Measurements from ENCODE around the gene TMEM263. TPM values are rescaled to one million over a fixed set of nuclear protein-coding genes. Genes with fewer than 3 reads are reported as not detected.

The TMEM263 gene
- total and polyA plus RNA-seq, 9 of the 15 experiments (the other 6 are each of a cell fraction or from before 2014, with no cell fraction given): 12.6 to 36.7 (median 24.4) TPM

DNA sequence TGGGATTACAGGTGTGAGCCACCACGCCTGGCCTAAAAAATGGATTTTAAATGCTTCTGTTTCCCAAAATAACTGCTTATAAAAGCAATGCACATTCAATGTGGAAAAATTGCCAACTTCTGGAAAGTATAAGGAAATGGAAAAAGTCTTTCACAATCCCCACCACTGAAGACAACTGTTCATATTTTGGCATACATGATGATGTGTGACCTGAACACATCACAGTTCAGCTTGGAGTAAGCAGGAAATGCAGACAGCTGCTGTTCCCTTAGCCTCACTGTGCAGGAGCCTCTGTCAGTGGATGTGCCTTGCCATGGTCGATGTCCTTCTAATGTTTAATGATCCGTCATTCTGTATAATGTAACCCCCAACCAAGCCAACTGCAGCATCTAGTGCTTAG lies 26.1 kb downstream of the TMEM263 start:
- intact Hi-C loops (cut with micrococcal nuclease): no loop called here
- POLR2A ChIA-PET: interaction anchor here (0.9 to 5.5 kb wide), 5 partner anchors 9 to 26 kb away, joined by 3 to 28 read pairs (median 4); partner anchors contain the start of gene TMEM263

More for the DNA sequence above, 26.1 kb downstream of the TMEM263 start:
- DNase-seq (ENCODE audit: extremely low read depth in 1 of 4, low spot score in 3 of 4) (no peak), FAIRE-seq (no peak), ATAC-seq (no peak)
- peaks cover 47% of the 10 kb centered on the region for H3K36me3 ChIP-seq (ENCODE audit: control insufficient read depth, insufficient read depth, low read length)
- peaks cover 38% of the 10 kb centered on the region for H3K79me2 ChIP-seq (ENCODE audit: control insufficient read depth, insufficient read depth, low read length)
- 92% methylated on average over 3 of the region's 3 CpGs for WGBS (ENCODE audit: insufficient coverage, low coverage, missing lambda C conversion rate)
- no peaks in the 10 kb centered on the region for H3K27me3 ChIP-seq (ENCODE audit: control insufficient read depth in 2 of 2, insufficient read depth in 2 of 2, low read length in 2 of 2)
- no TSS peak for BruUV-seq (replicated peaks)
- in situ Hi-C loops (cut with MboI): no loop called here
- no peaks in the 10 kb centered on the region for H3K9me1 ChIP-seq (ENCODE audit: control insufficient read depth, insufficient read depth, low read length)
- H3K9me3 ChIP-seq (replicated peaks; ENCODE audit: control insufficient read depth, insufficient read depth, low read depth, low read length): peaks cover 5% of the 10 kb centered on the region; the same call in 1 of the 2 replicates
- no peaks in the 10 kb centered on the region for H4K20me1 ChIP-seq (replicated peaks; ENCODE audit: control insufficient read depth, insufficient read depth, low read length)
- H3K27ac ChIP-seq (ENCODE audit: extremely low read depth, low read depth, low read length): no peak overlapping the region
- no peak overlapping the region for H3K4me2 ChIP-seq (ENCODE audit: insufficient read depth, low read length)
- H3K4me3 ChIP-seq: no peak overlapping the region
- TF ChIP-seq SAFB2 (IDR thresholded peaks at IDR 0.05; ENCODE audit: borderline replicate concordance, low read depth, low read length, severe bottlenecking): no peak
- TF ChIP-seq ZNF354B (CRISPR knock-in tag; IDR thresholded peaks at IDR 0.05): no peak
- TF ChIP-seq, protein P1, sequence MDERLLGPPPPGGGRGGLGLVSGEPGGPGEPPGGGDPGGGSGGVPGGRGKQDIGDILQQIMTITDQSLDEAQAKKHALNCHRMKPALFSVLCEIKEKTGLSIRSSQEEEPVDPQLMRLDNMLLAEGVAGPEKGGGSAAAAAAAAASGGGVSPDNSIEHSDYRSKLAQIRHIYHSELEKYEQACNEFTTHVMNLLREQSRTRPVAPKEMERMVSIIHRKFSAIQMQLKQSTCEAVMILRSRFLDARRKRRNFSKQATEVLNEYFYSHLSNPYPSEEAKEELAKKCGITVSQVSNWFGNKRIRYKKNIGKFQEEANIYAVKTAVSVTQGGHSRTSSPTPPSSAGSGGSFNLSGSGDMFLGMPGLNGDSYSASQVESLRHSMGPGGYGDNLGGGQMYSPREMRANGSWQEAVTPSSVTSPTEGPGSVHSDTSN (CRISPR knock-in tag; IDR thresholded peaks at IDR 0.05; ENCODE audit: low read depth): no peak
- TF ChIP-seq, protein P1 (tag; conservative IDR thresholded peaks at IDR 0.05; ENCODE audit: low read depth): no peak
- no peak for TF ChIP-seq NFATC3 (IDR thresholded peaks at IDR 0.05)
- TF ChIP-seq, protein P2, sequence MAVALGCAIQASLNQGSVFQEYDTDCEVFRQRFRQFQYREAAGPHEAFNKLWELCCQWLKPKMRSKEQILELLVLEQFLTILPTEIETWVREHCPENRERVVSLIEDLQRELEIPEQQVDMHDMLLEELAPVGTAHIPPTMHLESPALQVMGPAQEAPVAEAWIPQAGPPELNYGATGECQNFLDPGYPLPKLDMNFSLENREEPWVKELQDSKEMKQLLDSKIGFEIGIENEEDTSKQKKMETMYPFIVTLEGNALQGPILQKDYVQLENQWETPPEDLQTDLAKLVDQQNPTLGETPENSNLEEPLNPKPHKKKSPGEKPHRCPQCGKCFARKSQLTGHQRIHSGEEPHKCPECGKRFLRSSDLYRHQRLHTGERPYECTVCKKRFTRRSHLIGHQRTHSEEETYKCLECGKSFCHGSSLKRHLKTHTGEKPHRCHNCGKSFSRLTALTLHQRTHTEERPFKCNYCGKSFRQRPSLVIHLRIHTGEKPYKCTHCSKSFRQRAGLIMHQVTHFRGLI (CRISPR knock-in tag; IDR thresholded peaks at IDR 0.05): no peak
- TF ChIP-seq MCM3 (IDR thresholded peaks at IDR 0.05): no peak
- TF ChIP-seq NR2C1 (IDR thresholded peaks at IDR 0.05): no peak
- no peak for TF ChIP-seq NR2C1 (tag; IDR thresholded peaks at IDR 0.05)
- no peak for TF ChIP-seq XRCC3 (IDR thresholded peaks at IDR 0.05)
- no peak for TF ChIP-seq ZNF764 (CRISPR knock-in tag; IDR thresholded peaks at IDR 0.05; ENCODE audit: low read depth)
- no peak for TF ChIP-seq STAT5A (IDR thresholded peaks at IDR 0.05; ENCODE audit: borderline replicate concordance, low read length)
- TF ChIP-seq LCOR (CRISPR knock-in tag; IDR thresholded peaks at IDR 0.05): no peak
- no peak for TF ChIP-seq BRCA1 (IDR thresholded peaks at IDR 0.05)
- TF ChIP-seq BRCA1 (CRISPR knock-in tag; IDR thresholded peaks at IDR 0.05): no peak
- no peak for TF ChIP-seq CBX5 (IDR thresholded peaks at IDR 0.05; ENCODE audit: borderline replicate concordance, low read depth)
- no peak overlapping the region for H2AFZ ChIP-seq (ENCODE audit: low read depth, low read length)
- peaks cover 15 to 48% of the 10 kb centered on the region in 2 experiments for H3K4me1 ChIP-seq (replicated peaks in 1 of 2; ENCODE audit: control insufficient read depth in 2 of 2, insufficient read depth in 2 of 2, low read length in 2 of 2)
- H3K9ac ChIP-seq (ENCODE audit: insufficient read depth in 1 of 2, low read depth in 2 of 2, low read length in 2 of 2): no peak overlapping the region
- CTCF ChIA-PET (ENCODE audit: low intra/inter-chr PET ratio): no interaction called here
